Calu3 (cell line): ENCODE results near the gene FRMPD2. TPM values are rescaled to one million over a fixed set of nuclear protein-coding genes. Genes with fewer than 3 reads are reported as not detected.

Experiments
- BruUV-seq: library from RNA; stranded (reverse); fragments of 400-500 nt; replicated peaks from 2 replicates; lab custom pipeline; 2021; lab: Mats Ljungman, UMichigan
- CTCF ChIA-PET: fragments of 300-600 bp; sonication (Branson Sonifier 250); formaldehyde crosslinking; loops from one replicate; lab custom pipeline; 2022; ENCODE audit warnings: antibody characterized with exemption; lab: Charles Lee
- DNase-seq: peaks from one replicate; pipeline ENCODE4 v3.0.0; 2022
- H3K27ac Mint-ChIP-seq: one replicate; pipeline ENCODE4 v1.8.0; 2022; ENCODE audit warnings: mixed read lengths; ENCODE audit not compliant: unreplicated experiment
- H3K27me3 Mint-ChIP-seq: one replicate; pipeline ENCODE4 v1.8.0; 2022; ENCODE audit warnings: mixed read lengths; ENCODE audit not compliant: unreplicated experiment
- H3K36me3 Mint-ChIP-seq: one replicate; pipeline ENCODE4 v1.8.0; 2022; ENCODE audit warnings: mild to moderate bottlenecking, moderate library complexity, mixed read lengths; ENCODE audit not compliant: insufficient read depth, unreplicated experiment
- H3K4me1 Mint-ChIP-seq: one replicate; pipeline ENCODE4 v1.8.0; 2022; ENCODE audit warnings: mild to moderate bottlenecking, low read depth, mixed read lengths; ENCODE audit not compliant: unreplicated experiment
- H3K4me3 Mint-ChIP-seq: one replicate; pipeline ENCODE4 v1.8.0; 2022; ENCODE audit warnings: mild to moderate bottlenecking, low read depth, moderate library complexity, mixed read lengths; ENCODE audit not compliant: unreplicated experiment
- H3K9me3 Mint-ChIP-seq: one replicate; pipeline ENCODE4 v1.8.0; 2022; ENCODE audit warnings: low read depth, mixed read lengths; ENCODE audit not compliant: unreplicated experiment
- CTCF ChIP-seq: fragments of 200-600 bp; IDR thresholded peaks from one replicate; pipeline ENCODE4 v1.8.0; 2022; ENCODE audit warnings: antibody characterized with exemption; ENCODE audit not compliant: unreplicated experiment
- intact Hi-C: fragments of 100-400 bp; cut with micrococcal nuclease; formaldehyde crosslinking; loops from one replicate; pipeline ENCODE4 v1.10.0; 2022; ENCODE audit not compliant: unreplicated experiment
- total RNA-seq: library from RNA; stranded (reverse); gene quantifications from 2 replicates; pipeline ENCODE4 v1.2.3, GENCODE V29; 2022

The FRMPD2 gene
- total RNA-seq, 1 experiment from 2014 or later = 1.9 TPM

DNA sequence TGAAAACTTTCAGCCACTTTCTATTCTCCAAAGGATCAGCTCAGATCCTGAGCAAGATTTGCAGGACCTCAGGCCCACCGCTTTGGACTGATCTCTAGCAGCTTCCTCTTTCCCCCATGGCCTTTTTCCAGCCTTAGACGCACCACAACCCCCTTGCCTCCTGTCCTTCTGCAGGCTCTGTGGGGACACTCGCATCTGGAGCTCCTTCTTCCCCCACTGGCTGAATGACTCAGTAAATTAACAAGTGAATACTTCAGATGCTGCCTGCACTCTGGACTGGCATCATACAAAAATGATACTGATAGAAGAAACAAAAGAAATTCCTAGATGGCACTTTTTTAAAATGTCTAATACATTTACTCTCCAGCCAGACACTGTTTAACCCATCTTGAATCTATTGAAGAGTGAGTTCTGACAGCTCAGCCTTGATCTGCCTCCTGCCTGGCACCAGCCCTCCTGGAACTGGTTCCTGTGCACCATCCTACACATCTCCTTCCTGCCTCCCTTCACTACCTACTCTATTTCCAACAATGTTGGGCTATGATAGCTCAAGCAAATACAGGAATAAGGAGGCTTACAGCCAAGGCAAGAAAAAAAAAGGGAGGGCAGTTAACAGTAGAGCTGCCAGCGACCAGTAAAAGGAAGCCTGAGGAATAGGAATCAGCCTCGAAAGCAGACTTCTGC, 3.3 kb downstream of the FRMPD2 start:
- peaks cover 48% of the 10 kb centered on the region for H3K27me3 Mint-ChIP-seq
- no TSS peak for BruUV-seq
- no peaks in the 10 kb centered on the region for H3K36me3 Mint-ChIP-seq
- CTCF ChIA-PET = interaction anchor here (0.6 kb wide), 1 partner anchor 219 kb away, joined by 5 read pairs; no protein-coding TSS in a partner anchor
- intact Hi-C loops = no loop called here
- no peaks in the 10 kb centered on the region for H3K9me3 Mint-ChIP-seq
- H3K27ac Mint-ChIP-seq = no peak overlapping the region
- DNase-seq = no peak
- no peaks in the 10 kb centered on the region for H3K4me1 Mint-ChIP-seq
- no peak overlapping the region for H3K4me3 Mint-ChIP-seq
- no peak for TF ChIP-seq CTCF

GRCh38 chr10:48266528-48266927, 8.0 kb downstream of the FRMPD2 start:
- peaks cover 41% of the 10 kb centered on the region for H3K27me3 Mint-ChIP-seq
- CTCF ChIA-PET = no interaction called here
- TF ChIP-seq CTCF = no peak
- H3K4me1 Mint-ChIP-seq = no peaks in the 10 kb centered on the region
- BruUV-seq = no TSS peak
- H3K27ac Mint-ChIP-seq = no peak overlapping the region
- H3K9me3 Mint-ChIP-seq = no peaks in the 10 kb centered on the region
- DNase-seq = no peak
- no peak overlapping the region for H3K4me3 Mint-ChIP-seq
- intact Hi-C loops = no loop called here
- H3K36me3 Mint-ChIP-seq = no peaks in the 10 kb centered on the region

DNA sequence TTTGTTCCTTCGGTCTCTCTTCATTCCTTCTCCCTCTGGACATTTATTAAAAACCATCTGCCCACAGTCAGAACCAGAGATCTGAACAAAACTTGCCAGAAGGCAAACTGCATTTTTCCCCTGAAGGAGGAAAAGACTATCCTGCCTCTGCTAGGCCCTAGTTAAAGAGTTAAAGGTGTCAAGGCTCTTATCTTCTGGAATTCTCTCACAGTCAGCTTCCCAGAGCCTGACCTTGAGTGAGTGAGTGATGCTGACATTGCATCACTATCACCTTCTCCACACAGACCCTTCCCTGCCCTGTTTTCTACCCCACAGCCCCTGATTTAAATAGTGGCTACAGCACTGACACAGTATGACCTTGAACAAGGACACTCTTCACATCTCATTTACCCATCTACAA, 16.4 kb downstream of the FRMPD2 start:
- H3K27ac Mint-ChIP-seq = no peak overlapping the region
- TF ChIP-seq CTCF = no peak
- BruUV-seq = no TSS peak
- no peaks in the 10 kb centered on the region for H3K36me3 Mint-ChIP-seq
- CTCF ChIA-PET = no interaction called here
- H3K4me1 Mint-ChIP-seq = peaks cover 11% of the 10 kb centered on the region
- H3K27me3 Mint-ChIP-seq = peaks cover 32% of the 10 kb centered on the region
- H3K4me3 Mint-ChIP-seq = no peak overlapping the region
- no peak for DNase-seq
- no peaks in the 10 kb centered on the region for H3K9me3 Mint-ChIP-seq
- intact Hi-C loops = no loop called here

- CTCF ChIA-PET = no interaction called here
- no peak for TF ChIP-seq CTCF
- H3K9me3 Mint-ChIP-seq = no peaks in the 10 kb centered on the region
- peaks cover 32% of the 10 kb centered on the region for H3K27me3 Mint-ChIP-seq
- DNase-seq = no peak
- intact Hi-C loops = loop anchor here (1.0 kb wide), 1 partner anchor 36 kb away; no protein-coding TSS in a partner anchor
- H3K27ac Mint-ChIP-seq = no peak overlapping the region
- no TSS peak for BruUV-seq
- H3K4me3 Mint-ChIP-seq = no peak overlapping the region
- no peaks in the 10 kb centered on the region for H3K36me3 Mint-ChIP-seq
- H3K4me1 Mint-ChIP-seq = peaks cover 18% of the 10 kb centered on the region
These were observed 17.0 kb downstream of the FRMPD2 start for GRCh38 chr10:48257407-48257961.
